Activated CD4-positive, alpha-beta T cell treated with anti-CD3 and anti-CD28 coated beads, Interleukin-2, amount 10 ng/mL, durations not matched to agents 24 days and 14 days (primary cell): ENCODE measurements around the gene DPP10. TPM values are rescaled to one million over a fixed set of nuclear protein-coding genes. Genes with fewer than 3 reads are reported as not detected.
"Not testable (repeated sequence)": the region's sequence is repeated elsewhere in the genome, so short reads cannot be mapped to it uniquely, and the experiment has no call there.

Source experiments
- DNase-seq: peaks from one replicate; pipeline ENCODE4 v3.0.0; 2022
- H3K27ac Mint-ChIP-seq: one replicate; pipeline ENCODE4 v1.8.0; 2022; ENCODE audit warnings: mild to moderate bottlenecking, mixed read lengths
- H3K27me3 Mint-ChIP-seq: one replicate; pipeline ENCODE4 v1.8.0; 2022; ENCODE audit warnings: mixed read lengths
- H3K36me3 Mint-ChIP-seq: one replicate; pipeline ENCODE4 v1.8.0; 2022; ENCODE audit warnings: low read depth, mild to moderate bottlenecking, mixed read lengths
- H3K4me1 Mint-ChIP-seq: one replicate; pipeline ENCODE4 v1.8.0; 2021; ENCODE audit warnings: mixed read lengths
- H3K4me3 Mint-ChIP-seq: one replicate; pipeline ENCODE4 v1.8.0; 2022; ENCODE audit warnings: mild to moderate bottlenecking, moderate library complexity, mixed read lengths
- H3K9me3 Mint-ChIP-seq: one replicate; pipeline ENCODE4 v1.8.0; 2021; ENCODE audit warnings: mixed read lengths
- intact Hi-C: fragments of 100-400 bp; cut with micrococcal nuclease; formaldehyde crosslinking; loops from one replicate; pipeline ENCODE4 v1.15.1; 2023
- total RNA-seq: library from RNA; stranded (reverse); gene quantifications from 2 replicates; pipeline ENCODE4 v1.2.3, GENCODE V29; 2022

Gene DPP10
- total RNA-seq, 1 donor from 2014 or later: not detected

DNA sequence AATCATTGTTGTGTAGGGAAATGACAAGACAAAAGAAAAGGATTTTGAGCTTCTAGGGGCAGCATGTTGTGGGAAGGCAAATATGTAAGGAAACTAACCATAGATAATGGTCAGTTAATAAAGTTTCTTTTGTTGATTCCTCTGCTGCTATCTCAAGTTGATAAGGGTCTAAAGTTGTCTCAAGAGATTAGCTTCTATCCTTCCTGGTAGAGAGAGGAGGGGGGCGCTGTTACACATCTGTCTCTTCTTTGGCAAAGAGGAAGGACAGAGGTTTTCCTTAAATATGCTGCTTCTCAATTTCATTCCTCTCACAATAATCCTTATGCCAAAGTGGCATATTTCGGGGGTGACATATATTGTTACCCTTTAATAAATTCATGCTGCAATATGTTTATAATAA lies 944.0 kb downstream of the DPP10 start:
- H3K27ac Mint-ChIP-seq: no peak overlapping the region
- H3K36me3 Mint-ChIP-seq: no peaks in the 10 kb centered on the region
- intact Hi-C loops: no loop called here
- DNase-seq: no peak
- no peak overlapping the region for H3K4me3 Mint-ChIP-seq
- no peaks in the 10 kb centered on the region for H3K4me1 Mint-ChIP-seq
- no peaks in the 10 kb centered on the region for H3K27me3 Mint-ChIP-seq
- peaks cover 16% of the 10 kb centered on the region for H3K9me3 Mint-ChIP-seq

- Mint-ChIP-seq H3K36me3 (no peaks in the 10 kb centered on the region), H3K27ac (no peak overlapping the region), H3K27me3 (no peaks in the 10 kb centered on the region), H3K4me1 (no peaks in the 10 kb centered on the region), H3K4me3 (no peak overlapping the region), H3K9me3 (peaks cover 15% of the 10 kb centered on the region)
- intact Hi-C loops: no loop called here
- no peak for DNase-seq
Measured at GRCh38 chr2:115389024-115389423, 946.6 kb downstream of the DPP10 start.

DNA sequence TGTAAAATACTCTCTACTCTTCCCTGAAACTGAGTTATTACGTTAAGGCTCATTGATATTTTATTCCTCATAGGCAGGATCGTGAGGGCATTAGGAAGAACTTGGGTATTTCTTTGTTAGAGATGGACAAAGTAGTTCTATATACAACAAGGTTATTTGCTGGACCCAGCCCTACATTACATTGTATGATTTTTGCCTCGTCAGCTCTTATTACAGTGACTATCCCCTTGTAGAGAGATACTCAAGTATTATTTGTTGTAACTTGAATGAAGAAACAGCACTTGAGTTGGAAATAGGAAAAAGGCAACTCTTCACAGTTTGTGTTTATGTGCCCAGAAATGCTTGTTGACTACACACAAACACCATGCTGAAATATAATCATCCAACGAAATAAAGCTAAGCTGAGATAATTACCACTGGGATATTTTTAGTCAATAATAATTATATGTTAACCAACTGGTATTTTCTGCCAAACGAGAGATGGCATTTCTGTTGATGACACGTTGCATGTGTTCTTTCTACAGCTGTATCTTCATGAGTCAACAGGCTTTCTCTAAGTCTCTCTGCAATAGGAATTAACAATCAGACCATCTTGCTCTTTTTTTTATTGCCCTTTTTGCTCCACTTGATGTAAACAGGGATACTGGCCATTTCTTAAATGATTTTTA lies 947.6 kb downstream of the DPP10 start:
- Mint-ChIP-seq H3K4me3 (no peak overlapping the region), H3K27me3 (no peaks in the 10 kb centered on the region), H3K27ac (no peak overlapping the region), H3K4me1 (no peaks in the 10 kb centered on the region), H3K9me3 (peaks cover 7% of the 10 kb centered on the region), H3K36me3 (no peaks in the 10 kb centered on the region)
- intact Hi-C loops: no loop called here
- DNase-seq: no peak

GRCh38 chr2:115396579-115396978 lies 954.1 kb downstream of the DPP10 start:
- Mint-ChIP-seq H3K4me1 (no peaks in the 10 kb centered on the region), H3K27ac (no peak overlapping the region), H3K27me3 (no peaks in the 10 kb centered on the region), H3K36me3 (no peaks in the 10 kb centered on the region), H3K9me3 (peaks cover 8% of the 10 kb centered on the region), H3K4me3 (no peak overlapping the region)
- DNase-seq: no peak
- intact Hi-C loops: no loop called here

GRCh38 chr2:115400940-115401339 lies 958.5 kb downstream of the DPP10 start:
- Mint-ChIP-seq H3K4me1 (no peaks in the 10 kb centered on the region), H3K4me3 (no peak overlapping the region), H3K27me3 (no peaks in the 10 kb centered on the region), H3K9me3 (peaks cover 3% of the 10 kb centered on the region), H3K27ac (no peak overlapping the region), H3K36me3 (no peaks in the 10 kb centered on the region)
- intact Hi-C loops: no loop called here
- no peak for DNase-seq

DNA sequence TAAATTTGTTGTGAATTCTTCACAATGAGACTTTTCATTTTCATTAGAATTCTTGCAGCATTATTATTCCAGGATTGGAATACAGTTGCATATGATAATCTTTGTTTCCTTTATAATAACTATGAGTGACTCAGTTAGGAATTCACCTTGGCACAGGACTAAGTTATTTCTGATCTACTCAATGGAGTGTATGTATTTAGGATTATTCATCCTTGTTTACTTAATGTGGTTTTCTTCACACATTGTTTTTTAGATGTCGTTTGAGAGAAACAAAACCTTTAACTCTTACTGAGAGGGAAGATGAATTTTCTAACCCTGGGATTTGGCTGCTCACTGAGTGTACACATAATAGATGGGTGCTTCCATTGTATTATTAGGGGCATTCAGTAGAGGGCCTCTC lies 970.1 kb downstream of the DPP10 start:
- Mint-ChIP-seq H3K4me3 (no peak overlapping the region), H3K4me1 (no peaks in the 10 kb centered on the region)

DNA sequence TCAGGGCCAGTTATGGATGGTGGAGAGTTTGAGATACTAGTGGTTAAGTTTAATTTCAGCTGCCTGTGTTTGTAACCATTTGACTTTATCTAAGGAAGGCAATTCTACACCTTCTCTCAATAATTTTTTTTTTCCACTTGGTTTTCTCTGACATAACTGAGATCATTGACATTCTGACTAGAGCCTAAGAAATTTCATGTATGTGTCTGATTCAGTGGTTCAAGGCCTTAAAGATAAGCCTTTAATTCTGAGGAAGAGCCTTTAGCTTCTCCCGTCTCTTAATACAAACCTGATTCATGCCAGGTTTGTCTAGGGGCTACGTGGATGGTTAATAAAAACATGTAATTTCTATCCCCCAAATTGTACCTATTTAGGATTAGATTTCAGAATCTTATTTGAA lies 971.4 kb downstream of the DPP10 start:
- H3K4me3 Mint-ChIP-seq: no peak overlapping the region
- no peaks in the 10 kb centered on the region for H3K4me1 Mint-ChIP-seq
- DNase-seq: no peak
- H3K27ac Mint-ChIP-seq: no peak overlapping the region
- intact Hi-C loops: no loop called here
- H3K9me3 Mint-ChIP-seq: peaks cover 4% of the 10 kb centered on the region
- H3K36me3 Mint-ChIP-seq: no peaks in the 10 kb centered on the region
- no peaks in the 10 kb centered on the region for H3K27me3 Mint-ChIP-seq

More for the DNA sequence above, 970.1 kb downstream of the DPP10 start:
- intact Hi-C loops: no loop called here
- H3K36me3 Mint-ChIP-seq: no peaks in the 10 kb centered on the region
- H3K27me3 Mint-ChIP-seq: no peaks in the 10 kb centered on the region
- peaks cover 4% of the 10 kb centered on the region for H3K9me3 Mint-ChIP-seq
- no peak overlapping the region for H3K27ac Mint-ChIP-seq
- DNase-seq: no peak

DNA sequence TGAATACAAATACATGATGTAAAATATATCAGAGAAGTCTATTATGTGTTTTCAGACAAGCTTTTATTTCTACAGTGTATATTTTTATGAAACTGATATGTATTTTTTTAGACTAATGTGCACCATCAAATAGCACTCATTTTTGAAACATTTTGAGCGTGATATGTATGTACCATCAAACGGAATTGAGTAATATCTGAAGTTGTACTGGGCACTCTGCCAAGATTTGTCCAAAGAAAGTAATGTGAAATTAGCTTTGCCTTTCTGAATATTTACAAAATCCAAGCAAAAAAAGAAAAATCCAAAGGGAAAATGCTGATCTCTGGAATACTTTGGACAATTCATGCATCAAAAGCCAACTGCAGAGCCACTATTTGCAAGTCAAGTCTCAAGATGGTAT lies 972.0 kb downstream of the DPP10 start:
- no peaks in the 10 kb centered on the region for H3K36me3 Mint-ChIP-seq
- peaks cover 4% of the 10 kb centered on the region for H3K9me3 Mint-ChIP-seq
- H3K27ac Mint-ChIP-seq: no peak overlapping the region
- H3K27me3 Mint-ChIP-seq: no peaks in the 10 kb centered on the region
- H3K4me1 Mint-ChIP-seq: no peaks in the 10 kb centered on the region
- H3K4me3 Mint-ChIP-seq: no peak overlapping the region
- intact Hi-C loops: no loop called here
- no peak for DNase-seq

DNA sequence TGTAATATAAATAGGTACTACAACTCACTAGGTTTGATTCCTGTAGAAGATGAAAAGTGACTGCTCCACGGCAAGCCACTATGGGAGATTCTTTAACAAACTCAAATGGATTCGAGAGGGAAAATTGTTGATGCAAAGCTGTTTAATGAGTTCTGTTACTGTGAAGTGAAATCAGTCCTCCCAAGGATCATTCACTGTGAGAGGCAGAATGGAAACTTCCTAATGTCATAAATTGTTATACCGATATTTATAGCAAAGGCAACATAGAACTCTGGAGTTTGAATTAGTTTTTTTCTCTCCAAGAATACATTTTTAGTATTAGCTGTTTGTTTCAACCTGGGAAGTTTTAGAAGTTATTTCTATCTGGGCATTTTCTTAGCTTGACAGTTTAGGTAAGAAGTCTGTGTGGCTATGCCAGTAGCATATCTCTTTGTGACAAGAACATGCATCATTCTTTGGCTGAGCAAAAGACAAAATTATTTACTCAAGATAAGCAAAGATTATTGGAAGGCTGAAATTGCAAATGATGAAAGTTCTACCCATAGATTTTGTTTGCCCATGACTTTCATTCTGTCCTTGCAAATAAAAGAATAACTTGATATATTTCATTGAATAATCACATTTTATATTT lies 979.7 kb downstream of the DPP10 start:
- no peaks in the 10 kb centered on the region for H3K36me3 Mint-ChIP-seq
- intact Hi-C loops: no loop called here
- H3K4me3 Mint-ChIP-seq: no peak overlapping the region
- no peaks in the 10 kb centered on the region for H3K9me3 Mint-ChIP-seq
- DNase-seq: no peak
- H3K27me3 Mint-ChIP-seq: no peaks in the 10 kb centered on the region
- H3K4me1 Mint-ChIP-seq: no peaks in the 10 kb centered on the region
- H3K27ac Mint-ChIP-seq: no peak overlapping the region

DNA sequence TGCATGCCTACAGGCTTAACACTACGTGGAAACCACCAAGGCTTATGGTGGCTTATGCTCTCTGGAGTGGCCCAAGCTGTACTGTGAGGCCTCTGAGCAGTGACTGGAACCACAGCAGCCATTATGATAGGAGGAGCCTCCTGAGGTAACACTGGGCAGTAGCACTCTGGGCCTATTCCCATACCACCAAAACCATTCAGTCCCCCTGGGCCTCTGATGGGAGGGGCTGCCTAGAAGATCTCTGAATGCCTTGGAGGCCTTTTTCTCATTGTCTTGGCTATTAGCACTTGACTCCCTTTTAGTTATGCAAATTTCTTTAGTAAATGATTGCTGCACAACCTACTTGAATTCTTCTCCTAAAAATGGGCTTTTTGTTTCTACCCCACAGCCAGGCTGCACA lies 985.0 kb downstream of the DPP10 start:
- Mint-ChIP-seq H3K4me3 (no peak overlapping the region), H3K27me3 (no peaks in the 10 kb centered on the region), H3K9me3 (peaks cover 13% of the 10 kb centered on the region), H3K27ac (no peak overlapping the region), H3K36me3 (no peaks in the 10 kb centered on the region), H3K4me1 (no peaks in the 10 kb centered on the region)
- DNase-seq: no peak
- intact Hi-C loops: no loop called here

GRCh38 chr2:115440746-115441145 lies 998.3 kb downstream of the DPP10 start:
- DNase-seq, H3K4me1 Mint-ChIP-seq, H3K36me3 Mint-ChIP-seq, H3K9me3 Mint-ChIP-seq, H3K4me3 Mint-ChIP-seq, H3K27ac Mint-ChIP-seq, intact Hi-C loops, H3K27me3 Mint-ChIP-seq: not testable (repeated sequence)

- H3K9me3 Mint-ChIP-seq: peaks cover 10% of the 10 kb centered on the region
- intact Hi-C loops: no loop called here
- H3K4me3 Mint-ChIP-seq: no peak overlapping the region
- no peaks in the 10 kb centered on the region for H3K36me3 Mint-ChIP-seq
- no peaks in the 10 kb centered on the region for H3K27me3 Mint-ChIP-seq
- DNase-seq: no peak
- no peaks in the 10 kb centered on the region for H3K4me1 Mint-ChIP-seq
- no peak overlapping the region for H3K27ac Mint-ChIP-seq
Measured at GRCh38 chr2:115443539-115444185, 1001.2 kb downstream of the DPP10 start.

GRCh38 chr2:115460008-115460407 lies 1017.6 kb downstream of the DPP10 start:
- DNase-seq: no peak
- Mint-ChIP-seq H3K27me3 (no peaks in the 10 kb centered on the region), H3K27ac (no peak overlapping the region), H3K9me3 (no peaks in the 10 kb centered on the region), H3K4me1 (no peaks in the 10 kb centered on the region), H3K36me3 (no peaks in the 10 kb centered on the region), H3K4me3 (no peak overlapping the region)
- intact Hi-C loops: no loop called here

GRCh38 chr2:115480741-115481140 lies 1038.3 kb downstream of the DPP10 start:
- no peaks in the 10 kb centered on the region for H3K36me3 Mint-ChIP-seq
- no peak for DNase-seq
- intact Hi-C loops: no loop called here
- H3K4me1 Mint-ChIP-seq: no peaks in the 10 kb centered on the region
- H3K27me3 Mint-ChIP-seq: no peaks in the 10 kb centered on the region
- H3K9me3 Mint-ChIP-seq: peaks cover 9% of the 10 kb centered on the region
- no peak overlapping the region for H3K27ac Mint-ChIP-seq
- H3K4me3 Mint-ChIP-seq: no peak overlapping the region
